HL-60 (cell line): Measurements from ENCODE around the gene WFDC12.

Experiments
- DNase-seq, 2 experiments: peaks; one replicate each; pipeline ENCODE4 v3.0.0-alpha.2; 2010 to 2020; ENCODE audit warnings: low read depth in 1 of 2, low spot score in 1 of 2
- H3K27ac ChIP-seq: fragments of 250-450 bp; sonication (Bioruptor Pico); replicated peaks from 2 replicates; pipeline ENCODE4 v1.5.1; 2020; ENCODE audit warnings: mild to moderate bottlenecking, moderate library complexity
- H3K27me3 ChIP-seq: fragments of 250-450 bp; sonication (Bioruptor Pico); 2 replicates; pipeline ENCODE4 v1.5.1; 2021; ENCODE audit warnings: mild to moderate bottlenecking, moderate library complexity; ENCODE audit not compliant: insufficient read depth, poor library complexity, severe bottlenecking
- H3K4me3 ChIP-seq: replicated peaks from 2 replicates; pipeline ENCODE4 v1.5.1; 2011; ENCODE audit warnings: mild to moderate bottlenecking, control low read depth, low read length; ENCODE audit not compliant: insufficient read depth
- GABPA ChIP-seq: IDR thresholded peaks from 2 replicates; pipeline ENCODE4 v1.6.1; 2012; ENCODE audit warnings: low read depth
- POLR2AphosphoS5 ChIP-seq: IDR thresholded peaks from 2 replicates; pipeline ENCODE4 v1.6.1; 2012; ENCODE audit warnings: low read depth
- REST ChIP-seq: IDR thresholded peaks from 2 replicates; pipeline ENCODE4 v1.6.1; 2012; ENCODE audit warnings: low read depth; ENCODE audit not compliant: insufficient replicate concordance
- SPI1 ChIP-seq: IDR thresholded peaks from 2 replicates; pipeline ENCODE4 v1.6.1; 2012; ENCODE audit warnings: low read depth, mild to moderate bottlenecking, borderline replicate concordance
- long read RNA-seq: library from polyadenylated mRNA; unstranded; transcript quantifications from one replicate; pipeline ENCODE4 v2.0.0, GENCODE V29; 2020
- TF ChIP-seq, protein P1 (sequence below): IDR thresholded peaks from one replicate; pipeline ENCODE4 v1.5.1; 2011; ENCODE audit warnings: low read length, control low read depth, inconsistent platforms; ENCODE audit not compliant: insufficient read depth

WFDC12 gene
- long read RNA-seq, result 0 reads

GRCh38 chr20:45124365-45124764 lies at the start of gene WFDC12:
Gene WFDC12 (minus strand): TSS chr20:45124465. CDS start chr20:45124447, 18 bp downstream.
- no peak within 1 kb of the TSS for H3K27ac ChIP-seq
- DNase-seq, result no peak
- no peak within 1 kb of the TSS for H3K4me3 ChIP-seq
- TF ChIP-seq REST, result no peak
- peaks cover 3% of the 10 kb centered on the region for H3K27me3 ChIP-seq

GRCh38 chr20:45173522-45173921 lies 49.3 kb upstream of the WFDC12 start:
- TF ChIP-seq POLR2AphosphoS5 (no peak), REST (no peak), SPI1 (no peak), GABPA (no peak)
- TF ChIP-seq, protein P1, sequence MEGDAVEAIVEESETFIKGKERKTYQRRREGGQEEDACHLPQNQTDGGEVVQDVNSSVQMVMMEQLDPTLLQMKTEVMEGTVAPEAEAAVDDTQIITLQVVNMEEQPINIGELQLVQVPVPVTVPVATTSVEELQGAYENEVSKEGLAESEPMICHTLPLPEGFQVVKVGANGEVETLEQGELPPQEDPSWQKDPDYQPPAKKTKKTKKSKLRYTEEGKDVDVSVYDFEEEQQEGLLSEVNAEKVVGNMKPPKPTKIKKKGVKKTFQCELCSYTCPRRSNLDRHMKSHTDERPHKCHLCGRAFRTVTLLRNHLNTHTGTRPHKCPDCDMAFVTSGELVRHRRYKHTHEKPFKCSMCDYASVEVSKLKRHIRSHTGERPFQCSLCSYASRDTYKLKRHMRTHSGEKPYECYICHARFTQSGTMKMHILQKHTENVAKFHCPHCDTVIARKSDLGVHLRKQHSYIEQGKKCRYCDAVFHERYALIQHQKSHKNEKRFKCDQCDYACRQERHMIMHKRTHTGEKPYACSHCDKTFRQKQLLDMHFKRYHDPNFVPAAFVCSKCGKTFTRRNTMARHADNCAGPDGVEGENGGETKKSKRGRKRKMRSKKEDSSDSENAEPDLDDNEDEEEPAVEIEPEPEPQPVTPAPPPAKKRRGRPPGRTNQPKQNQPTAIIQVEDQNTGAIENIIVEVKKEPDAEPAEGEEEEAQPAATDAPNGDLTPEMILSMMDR, result no peak
- DNase-seq, result no peak
- H3K27me3 ChIP-seq, result no peaks in the 10 kb centered on the region
- H3K4me3 ChIP-seq, result no peak overlapping the region
- no peak overlapping the region for H3K27ac ChIP-seq

DNA sequence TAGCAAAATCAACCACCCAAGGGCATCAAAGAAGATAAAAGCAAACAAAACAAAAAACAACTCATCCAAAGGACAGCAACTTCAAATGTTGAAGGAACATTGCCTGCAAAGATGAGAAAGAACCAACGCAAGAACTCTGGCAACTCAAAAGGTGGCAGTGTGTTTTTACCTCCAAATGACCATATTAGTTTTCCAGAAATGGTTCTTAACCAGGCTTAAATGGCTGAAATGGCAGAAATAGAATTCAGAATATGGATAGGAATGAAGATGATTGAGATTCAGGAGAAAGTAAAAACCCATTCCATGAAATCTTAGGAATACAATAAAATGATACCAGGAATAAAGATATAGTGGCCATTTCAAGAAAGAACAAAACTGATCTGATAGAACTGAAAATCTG lies 40.6 kb upstream of the WFDC12 start:
- Histone ChIP-seq H3K4me3 (no peak overlapping the region), H3K27me3 (peaks cover 3% of the 10 kb centered on the region), H3K27ac (no peak overlapping the region)
- no peak for DNase-seq
- TF ChIP-seq, protein P1, result no peak
- TF ChIP-seq POLR2AphosphoS5, result no peak
- no peak for TF ChIP-seq GABPA
- TF ChIP-seq REST, result no peak
- no peak for TF ChIP-seq SPI1
